Neural crest cell (in vitro differentiated cells): ENCODE data around the gene NCDN. TPM values are rescaled to one million over a fixed set of nuclear protein-coding genes. Genes with fewer than 3 reads are reported as not detected.

Source experiments
- DNase-seq: peaks from one replicate; pipeline ENCODE4 v3.0.0; 2021; ENCODE audit warnings: low read depth, mixed read lengths, low spot score
- H3K27ac Mint-ChIP-seq: one replicate; pipeline ENCODE4 v1.8.0; 2021; ENCODE audit warnings: mild to moderate bottlenecking, mixed read lengths; ENCODE audit not compliant: unreplicated experiment
- H3K27me3 Mint-ChIP-seq: 2 replicates; pipeline ENCODE4 v1.8.0; 2021; ENCODE audit warnings: low read depth, mild to moderate bottlenecking, mixed read lengths
- H3K36me3 Mint-ChIP-seq: 2 replicates; pipeline ENCODE4 v1.8.0; 2021; ENCODE audit warnings: low read depth, mild to moderate bottlenecking, mixed read lengths
- H3K4me1 Mint-ChIP-seq: 2 replicates; pipeline ENCODE4 v1.8.0; 2021; ENCODE audit warnings: mixed read lengths
- H3K4me3 Mint-ChIP-seq: one replicate; pipeline ENCODE4 v1.8.0; 2021; ENCODE audit warnings: mild to moderate bottlenecking, mixed read lengths
- H3K9me3 Mint-ChIP-seq: 2 replicates; pipeline ENCODE4 v1.8.0; 2021; ENCODE audit warnings: mixed read lengths
- CTCF ChIP-seq: fragments of 200-600 bp; sonication (generic); conservative IDR thresholded peaks from 2 replicates; pipeline ENCODE4 v1.5.0; 2021; ENCODE audit warnings: antibody characterized with exemption, mild to moderate bottlenecking
- total RNA-seq: library from RNA; stranded (reverse); gene quantifications from 2 replicates; pipeline ENCODE4 v1.2.1, GENCODE V29; 2021

Gene NCDN
- total RNA-seq, 1 donor from 2014 or later = 33.7 TPM

DNA sequence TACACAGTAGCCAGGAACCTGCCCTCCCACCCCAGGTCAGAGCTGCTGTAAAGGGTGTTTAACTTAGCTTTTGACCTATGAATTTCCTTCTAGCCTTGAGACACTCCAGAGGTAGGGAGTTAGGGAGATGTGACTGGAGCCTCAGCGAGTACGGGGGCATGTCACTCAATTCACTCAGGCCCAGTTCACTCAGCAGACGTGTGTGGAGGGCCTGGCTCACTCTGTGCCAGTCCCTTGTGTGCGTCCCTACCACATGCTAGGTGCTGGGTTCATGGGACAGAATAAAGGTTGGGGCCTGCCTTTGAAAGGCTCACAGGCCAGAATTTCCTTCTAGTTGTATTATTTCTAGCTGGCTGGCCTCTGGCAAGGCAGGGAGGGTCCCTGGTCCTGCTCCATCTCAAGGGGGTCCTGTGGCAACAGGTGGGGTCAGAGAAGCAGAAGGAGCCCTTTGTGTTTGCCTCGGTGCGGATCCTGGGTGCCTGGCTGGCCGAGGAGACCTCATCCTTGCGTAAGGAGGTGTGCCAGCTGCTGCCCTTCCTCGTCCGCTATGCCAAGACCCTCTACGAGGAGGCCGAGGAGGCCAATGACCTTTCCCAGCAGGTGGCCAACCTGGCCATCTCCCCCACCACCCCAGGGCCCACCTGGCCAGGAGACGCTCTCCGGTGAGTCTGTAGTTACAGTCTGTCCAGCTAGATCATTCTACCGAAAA lies 4.5 kb downstream of the NCDN start:
- H3K27me3 Mint-ChIP-seq = no peaks in the 10 kb centered on the region
- H3K36me3 Mint-ChIP-seq = no peaks in the 10 kb centered on the region
- H3K4me3 Mint-ChIP-seq = peak overlapping the region; percentile 53
- no peak for TF ChIP-seq CTCF
- no peak for DNase-seq
- H3K4me1 Mint-ChIP-seq = peaks cover 23% of the 10 kb centered on the region
- H3K27ac Mint-ChIP-seq = no peak overlapping the region
- H3K9me3 Mint-ChIP-seq = no peaks in the 10 kb centered on the region

GRCh38 chr1:35563166-35563565 lies 5.6 kb downstream of the NCDN start:
- DNase-seq = no peak
- Mint-ChIP-seq H3K4me1 (peaks cover 21% of the 10 kb centered on the region), H3K9me3 (no peaks in the 10 kb centered on the region), H3K4me3 (peak overlapping the region; percentile 19), H3K36me3 (no peaks in the 10 kb centered on the region), H3K27ac (no peak overlapping the region), H3K27me3 (peaks cover under 1% of the 10 kb centered on the region)
- TF ChIP-seq CTCF = no peak

DNA sequence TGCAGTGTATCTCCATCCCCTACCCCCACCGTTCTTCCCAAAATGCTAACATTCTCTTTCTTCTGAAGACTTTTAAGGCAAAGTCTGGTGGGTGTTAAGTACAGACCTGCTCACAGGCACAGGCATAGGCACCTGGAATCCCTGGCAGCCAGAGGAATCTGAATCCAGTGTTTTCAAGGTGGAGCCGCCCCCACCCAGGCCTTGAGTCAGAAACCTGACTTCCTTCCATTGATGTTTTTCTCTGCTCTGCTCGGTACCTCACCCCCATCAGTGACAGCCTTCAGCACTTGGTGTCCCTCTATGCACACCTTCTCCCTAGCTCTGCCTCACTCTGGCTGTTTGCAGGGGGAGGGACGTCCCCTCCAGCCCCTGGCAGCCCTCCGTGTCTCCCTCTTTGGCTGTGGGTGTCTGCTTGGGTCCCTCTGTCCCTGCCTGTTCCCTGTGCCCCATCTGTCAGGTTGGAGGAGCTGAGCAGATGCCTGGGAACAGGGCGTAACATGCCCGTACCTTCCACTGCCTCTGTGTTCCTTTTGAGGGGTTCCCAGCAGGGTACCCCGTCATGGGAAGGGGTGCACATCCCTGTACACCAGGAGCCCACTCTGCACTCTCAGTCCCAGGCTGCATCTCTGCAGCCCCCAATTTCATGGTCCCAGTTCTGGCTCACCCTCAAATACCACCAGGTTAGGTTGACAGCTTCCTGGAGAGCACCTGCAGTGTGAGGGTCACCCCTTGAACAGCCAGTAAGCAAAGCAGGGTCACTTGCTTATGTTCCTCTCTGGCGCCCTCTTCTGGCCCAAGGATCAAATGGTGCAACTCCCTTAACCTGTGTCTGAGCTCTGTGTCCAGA lies 6.7 kb downstream of the NCDN start:
- peak; percentile 79 for DNase-seq
- TF ChIP-seq CTCF = peak; percentile 79
- Mint-ChIP-seq H3K4me3 (peak overlapping the region; percentile 52), H3K27me3 (peaks cover 10% of the 10 kb centered on the region), H3K4me1 (peaks cover 12% of the 10 kb centered on the region), H3K27ac (peak overlapping the region; percentile 47), H3K9me3 (no peaks in the 10 kb centered on the region), H3K36me3 (no peaks in the 10 kb centered on the region)

GRCh38 chr1:35564884-35565741 lies 7.5 kb downstream of the NCDN start:
- Mint-ChIP-seq H3K36me3 (no peaks in the 10 kb centered on the region), H3K9me3 (no peaks in the 10 kb centered on the region), H3K27me3 (peaks cover 18% of the 10 kb centered on the region), H3K4me3 (peak overlapping the region; percentile 52), H3K27ac (no peak overlapping the region), H3K4me1 (peaks cover 9% of the 10 kb centered on the region)
- peak; percentile 1 for TF ChIP-seq CTCF
- no peak for DNase-seq

DNA sequence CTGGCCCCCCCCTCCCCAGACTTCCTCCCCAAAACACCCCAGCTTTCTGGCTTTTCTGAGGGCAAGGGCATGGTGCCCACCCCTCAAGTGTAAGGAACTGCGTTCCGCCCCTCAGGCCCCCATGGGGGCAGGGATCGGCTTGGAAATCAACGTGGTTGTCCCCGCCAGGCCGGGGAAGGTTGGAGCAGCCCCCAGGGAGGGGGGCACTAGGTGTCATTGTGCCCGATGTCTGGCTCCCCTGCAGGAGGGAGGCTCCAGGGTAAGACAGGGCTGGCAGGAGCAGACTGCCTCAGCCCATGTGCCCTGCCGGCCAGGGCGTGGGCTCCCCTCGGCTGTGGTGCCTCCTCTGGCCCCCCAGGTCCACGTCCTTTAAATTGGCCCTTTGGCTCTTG lies 8.1 kb downstream of the NCDN start:
- DNase-seq = no peak
- Mint-ChIP-seq H3K9me3 (no peaks in the 10 kb centered on the region), H3K27me3 (peaks cover 25% of the 10 kb centered on the region), H3K4me3 (no peak overlapping the region), H3K36me3 (no peaks in the 10 kb centered on the region), H3K4me1 (peaks cover 9% of the 10 kb centered on the region), H3K27ac (no peak overlapping the region)
- TF ChIP-seq CTCF = no peak
